ENCODE data around the gene DLG5.

Gene DLG5

DNA sequence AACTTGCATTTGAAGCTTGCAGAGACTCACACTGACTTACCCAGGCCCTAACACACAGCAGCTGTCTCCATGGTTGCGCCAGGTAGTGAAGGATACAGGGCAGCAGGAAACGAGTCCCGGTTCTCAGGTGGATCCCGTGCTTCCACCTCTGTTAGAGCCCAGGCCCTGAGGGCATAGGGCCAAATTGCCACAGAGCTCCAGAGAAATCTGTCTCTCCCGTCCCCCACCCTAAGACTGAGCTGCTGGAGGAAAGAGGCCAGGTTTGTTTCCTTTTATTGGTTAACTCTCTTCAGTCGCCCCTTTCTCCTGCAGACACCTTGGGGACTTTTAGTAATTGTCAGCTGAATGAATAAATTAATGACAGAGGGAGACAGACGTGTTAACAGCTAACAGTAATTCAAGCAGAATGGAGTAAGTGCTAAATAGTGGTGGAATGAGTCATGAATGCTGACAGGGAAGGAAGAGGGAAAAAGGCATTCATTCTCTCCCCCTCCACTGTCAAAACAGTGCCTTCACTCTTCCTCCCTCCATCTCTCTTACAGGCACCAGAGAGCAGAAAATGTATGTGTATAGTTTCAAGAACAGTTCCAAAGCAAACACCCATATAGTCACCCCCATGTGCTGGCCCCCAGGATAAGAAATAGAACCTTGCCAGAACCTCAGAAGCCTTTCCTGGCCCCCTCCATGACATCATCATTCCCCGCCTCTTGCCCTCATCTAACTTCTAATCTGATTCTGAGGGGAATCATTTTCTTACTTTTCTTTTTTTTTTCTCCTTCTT, 16.8 kb upstream of the DLG5 start:
- peak; percentile 51 for DNase-seq (ENCODE audit: low spot score)

DNA sequence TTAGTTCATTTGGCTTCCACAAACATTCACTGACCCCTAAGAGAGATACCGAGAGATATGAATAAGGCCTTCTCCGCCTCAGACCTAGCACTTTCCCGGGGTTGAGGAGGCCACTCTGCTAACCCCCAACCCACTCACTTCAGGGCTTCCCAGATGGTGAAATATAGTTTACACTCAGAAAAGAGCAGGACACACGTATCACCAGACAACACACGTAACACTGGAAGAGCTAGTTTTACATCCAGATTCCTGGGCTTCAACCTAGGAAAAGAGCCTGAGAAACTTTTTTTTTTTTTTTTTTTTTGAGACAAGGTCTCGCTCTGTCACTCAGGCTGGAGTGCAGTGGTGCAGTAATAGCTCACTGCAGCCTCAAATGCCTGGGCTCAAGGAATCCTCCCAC, 15.2 kb upstream of the DLG5 start:
- no peak for DNase-seq (ENCODE audit: low spot score)

DNA sequence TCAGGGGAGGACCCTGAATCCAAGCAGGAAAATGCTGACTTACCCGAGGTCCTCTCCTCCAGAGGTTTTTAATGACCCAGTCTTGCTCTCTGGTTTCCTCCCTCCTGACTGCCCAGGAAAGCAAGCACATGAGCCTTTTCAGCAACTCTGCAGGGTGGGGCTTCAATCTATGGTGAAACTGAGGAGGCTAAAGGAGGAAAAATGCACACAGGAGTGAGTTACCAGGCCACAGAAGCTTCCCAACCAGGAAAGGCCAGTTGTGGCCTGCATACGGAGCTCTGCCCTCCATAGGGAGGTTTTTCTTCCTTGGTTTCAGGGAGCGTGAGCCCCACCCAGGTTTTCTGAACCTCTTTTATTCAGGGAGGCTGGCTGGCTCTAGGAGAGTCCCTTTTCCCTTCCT, 14.1 kb upstream of the DLG5 start:
- no peak for DNase-seq (ENCODE audit: low spot score)

DNA sequence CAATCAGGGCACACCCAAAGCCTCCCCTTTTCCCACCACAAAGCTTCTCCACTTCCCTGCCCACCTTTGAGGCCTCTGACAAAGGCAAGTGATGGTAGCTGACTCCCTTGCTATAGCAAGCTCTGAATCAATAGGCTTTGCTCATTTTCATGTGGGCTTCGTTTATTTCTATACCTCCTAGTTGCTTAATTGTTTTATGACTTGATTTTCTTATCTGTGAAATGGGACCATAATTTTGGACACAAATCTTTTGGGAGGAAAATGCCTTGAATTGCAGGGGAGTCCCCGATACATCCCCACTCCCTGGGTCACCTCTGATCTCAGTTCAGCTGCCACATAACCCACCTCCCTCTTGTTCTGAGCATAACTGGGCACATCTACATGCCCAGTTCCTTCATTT, 13.7 kb upstream of the DLG5 start:
- DNase-seq (ENCODE audit: low spot score), result no peak

DNA sequence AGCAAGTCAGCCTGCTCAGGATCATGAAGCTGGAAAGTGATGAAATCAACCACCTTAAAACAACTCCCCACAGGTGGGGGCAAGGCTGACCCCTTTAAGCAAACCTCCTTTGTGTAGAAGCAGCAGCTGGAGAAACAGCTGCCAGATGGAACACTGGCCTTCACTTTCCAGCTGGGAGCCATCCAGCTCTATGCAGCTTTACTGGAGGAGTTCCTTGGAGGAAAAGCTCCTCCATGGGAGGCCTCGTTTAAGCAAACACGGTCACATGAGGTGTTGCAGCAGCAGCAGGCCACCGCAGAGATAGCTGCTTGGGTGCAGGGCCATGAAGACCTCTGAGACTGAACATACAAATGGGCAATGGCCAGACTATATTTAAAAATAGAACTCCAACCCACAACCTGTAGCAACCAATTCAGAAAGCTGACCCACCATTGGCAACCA, 13.0 kb upstream of the DLG5 start:
- no peak for DNase-seq (ENCODE audit: low spot score)

DNA sequence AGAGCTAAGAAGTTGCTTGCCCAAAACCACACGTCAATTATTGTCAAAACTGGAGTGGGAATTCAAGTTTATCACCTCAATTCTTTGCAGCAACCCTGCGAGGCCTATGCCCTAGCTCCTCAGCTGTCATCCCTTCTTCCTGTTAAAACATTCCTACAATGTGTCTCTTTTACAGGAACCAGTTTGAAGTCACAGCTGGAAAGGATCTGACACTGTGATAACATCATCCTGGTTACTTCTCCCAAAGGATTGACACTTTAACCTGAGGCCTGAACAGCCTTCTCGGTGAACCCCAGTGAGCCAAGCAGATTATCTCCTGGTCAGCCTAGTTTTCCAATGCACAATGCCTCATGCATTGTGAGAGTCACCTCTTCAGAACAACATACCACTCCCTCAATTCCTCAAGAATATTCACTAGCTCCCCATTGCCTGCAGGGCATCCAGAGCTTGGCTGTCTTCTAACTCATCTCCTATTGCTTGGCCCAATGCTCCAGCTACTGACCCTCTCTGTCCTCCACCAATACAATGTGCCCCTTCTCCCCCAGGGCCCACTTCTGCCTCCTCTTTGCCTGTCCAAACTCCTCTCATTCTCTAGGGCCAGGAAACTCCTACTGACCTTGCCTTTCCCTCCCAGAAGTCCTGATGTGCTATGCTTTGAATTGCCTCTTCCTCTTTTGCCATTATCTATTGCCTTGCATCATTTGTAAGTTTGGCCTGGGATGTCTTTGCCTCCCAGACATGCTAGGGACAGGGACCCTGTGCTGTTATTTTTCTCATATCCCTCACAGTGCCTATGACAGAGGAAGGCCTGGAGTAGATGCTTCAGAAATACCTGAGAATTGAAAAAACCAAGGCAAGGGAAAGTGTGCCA, 10.4 kb upstream of the DLG5 start:
- no peak for DNase-seq (ENCODE audit: low spot score)

DNA sequence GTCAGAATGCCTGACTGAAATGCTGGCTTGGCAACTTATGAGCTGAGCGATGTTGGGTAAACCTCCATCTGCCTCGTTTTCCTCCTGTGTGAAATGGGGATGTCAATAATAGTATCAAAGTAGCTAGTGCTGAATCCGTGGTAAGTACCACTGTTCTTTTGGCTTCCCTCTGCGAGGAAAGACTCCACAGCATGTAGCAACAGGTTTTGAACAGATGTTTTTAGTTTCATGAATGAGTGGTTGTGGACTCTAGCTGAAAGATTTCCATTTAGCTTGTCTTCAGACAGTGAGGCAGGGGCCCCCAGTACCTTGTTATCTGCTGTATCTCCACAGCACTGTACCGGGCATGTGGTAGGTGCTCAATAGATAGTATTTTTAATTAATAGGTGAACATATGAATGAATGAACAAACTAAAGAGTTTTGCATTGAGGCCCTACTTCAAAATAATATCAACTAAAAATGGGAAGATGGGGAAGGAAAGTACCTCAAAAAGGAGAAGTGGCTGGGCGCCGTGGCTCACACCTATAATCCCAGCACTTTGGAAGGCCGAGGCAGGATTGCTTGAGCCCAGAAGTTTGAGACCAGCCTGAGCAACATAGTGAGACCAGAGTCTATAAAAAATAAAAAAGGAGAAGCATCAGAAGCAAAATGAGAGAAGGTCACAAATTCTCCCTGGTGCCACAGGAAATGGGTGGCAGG, 5.6 kb upstream of the DLG5 start:
- no peak for DNase-seq (ENCODE audit: low spot score)

DNA sequence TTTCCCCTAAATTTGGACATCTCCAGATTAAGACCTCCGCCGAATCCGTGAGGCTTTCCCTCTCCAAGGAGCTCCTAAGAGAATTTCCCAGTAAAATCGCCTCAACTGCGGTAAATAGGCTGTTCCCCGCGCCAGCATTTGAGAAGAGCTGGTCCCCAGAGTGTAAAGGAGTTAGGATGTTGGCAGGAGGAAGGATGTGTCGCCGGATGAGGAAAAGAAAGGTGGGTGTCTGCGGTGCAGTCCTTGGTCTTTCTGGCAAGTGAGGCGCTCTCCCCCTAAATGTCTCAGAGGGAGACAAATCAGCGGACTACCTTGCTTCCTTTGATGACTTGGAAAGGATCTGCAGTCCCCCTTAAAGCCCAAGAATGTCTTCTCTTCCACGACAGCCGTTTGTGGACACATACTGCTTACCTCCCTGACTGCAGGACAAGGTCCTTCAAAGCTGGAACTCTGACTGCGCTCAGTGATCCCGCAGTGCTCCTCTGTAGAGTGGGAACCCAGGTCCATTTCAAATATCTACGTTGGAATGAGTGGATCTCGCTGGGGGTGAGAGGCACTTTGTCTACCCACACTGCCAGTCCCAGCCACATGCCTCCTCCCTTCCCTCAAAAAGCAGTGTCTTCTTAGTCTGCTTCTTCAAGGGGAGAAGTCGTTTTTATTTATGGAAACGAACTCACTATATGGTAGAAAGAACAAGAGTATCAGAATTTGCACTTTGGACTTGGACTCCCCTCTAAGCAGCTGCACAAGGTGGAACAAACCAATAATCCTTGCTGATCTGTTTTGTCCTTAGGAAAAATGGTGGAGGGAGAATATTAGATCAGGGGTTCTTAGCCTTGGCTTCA, 1.1 kb upstream of the DLG5 start:
- DNase-seq (ENCODE audit: low spot score), result peak; percentile 62

DNA sequence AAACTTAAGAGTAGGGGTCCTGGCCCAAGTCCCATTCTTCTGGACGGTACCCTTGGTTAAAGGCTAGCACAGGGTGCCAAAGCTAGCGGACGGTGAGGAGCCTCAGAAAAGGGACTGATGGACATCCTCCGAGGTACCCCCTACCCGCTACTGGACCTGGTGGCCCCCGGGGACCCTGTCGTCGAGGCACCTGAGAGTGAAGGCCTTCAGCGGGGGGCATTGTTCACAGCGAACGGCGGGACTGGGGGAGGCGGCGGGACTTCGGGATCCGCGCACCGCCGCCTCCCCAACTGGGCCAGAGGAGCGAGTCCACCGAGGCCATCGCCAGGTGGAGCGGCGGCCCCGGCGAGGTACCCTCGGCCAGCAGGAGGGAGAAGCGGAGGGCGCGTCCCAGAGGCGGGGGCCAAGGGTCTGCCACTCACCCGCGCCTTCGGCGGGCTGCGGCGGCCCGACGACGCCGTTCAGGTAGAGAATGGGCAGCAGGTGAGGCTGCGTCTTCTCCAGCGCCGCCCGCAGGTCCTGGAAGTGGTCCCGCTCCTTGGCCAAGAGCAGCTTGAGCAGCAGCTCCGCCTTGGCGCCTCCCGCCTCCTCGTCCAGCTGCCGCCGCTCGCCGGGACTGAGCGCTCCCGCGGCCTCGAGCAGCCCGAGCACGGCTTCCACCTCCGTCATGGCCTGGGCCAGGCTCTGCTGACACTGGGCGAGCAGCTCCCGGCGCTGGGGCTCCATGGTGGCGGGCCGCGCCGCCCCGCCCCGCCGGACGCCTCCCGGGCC, 575 bp downstream of the DLG5 start:
- peak; percentile 50 for DNase-seq (ENCODE audit: low spot score)

DNA sequence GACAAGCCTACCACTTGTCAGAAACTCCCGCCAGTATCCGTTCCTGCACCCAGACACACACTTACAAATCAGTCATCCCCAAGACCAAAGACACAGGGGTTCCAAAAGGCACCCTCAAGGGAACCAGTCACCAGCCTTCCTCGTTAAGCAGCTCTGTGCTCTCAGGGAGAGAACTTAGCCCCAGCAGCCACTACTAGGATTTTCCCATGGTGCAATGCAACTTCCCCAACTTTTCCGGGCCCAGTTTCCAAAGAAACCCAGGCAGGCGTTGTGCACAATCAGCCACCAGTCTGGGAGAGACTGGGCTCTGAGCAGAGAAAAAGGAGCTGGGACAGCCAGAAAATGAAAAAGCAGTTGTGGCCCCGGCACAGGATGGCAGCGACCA, 1.2 kb downstream of the DLG5 start:
- peak; percentile 43 for DNase-seq (ENCODE audit: low spot score)

DNA sequence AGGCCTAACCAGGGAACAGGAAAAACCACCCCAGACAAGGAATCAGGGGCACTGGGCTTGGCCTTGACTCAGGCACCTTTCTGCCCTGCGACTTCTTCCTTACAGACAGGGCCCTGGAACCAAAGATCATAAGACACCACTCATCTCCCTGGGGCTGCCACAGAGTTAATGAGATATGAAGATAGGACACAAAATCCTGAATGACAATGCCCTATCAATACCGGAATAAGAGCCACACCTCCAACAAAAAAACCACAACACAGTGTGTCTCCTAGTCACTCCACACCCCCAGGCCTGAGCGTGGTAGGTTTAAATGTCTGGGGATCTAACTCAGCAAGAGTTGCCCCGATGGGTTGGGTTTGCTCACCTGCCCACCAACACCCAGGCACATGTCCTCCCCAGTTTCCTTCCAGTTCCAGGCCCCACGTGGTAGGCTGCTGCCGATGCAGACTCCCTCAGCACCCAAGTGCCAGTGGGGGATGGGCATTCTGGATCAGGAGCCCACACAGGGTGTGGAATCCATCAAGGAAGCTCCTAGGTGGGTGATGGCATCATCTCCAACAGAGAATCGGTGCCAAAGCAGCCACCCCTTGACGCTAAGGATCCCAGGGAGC, 3.9 kb downstream of the DLG5 start:
- DNase-seq (ENCODE audit: low spot score), result no peak

DNA sequence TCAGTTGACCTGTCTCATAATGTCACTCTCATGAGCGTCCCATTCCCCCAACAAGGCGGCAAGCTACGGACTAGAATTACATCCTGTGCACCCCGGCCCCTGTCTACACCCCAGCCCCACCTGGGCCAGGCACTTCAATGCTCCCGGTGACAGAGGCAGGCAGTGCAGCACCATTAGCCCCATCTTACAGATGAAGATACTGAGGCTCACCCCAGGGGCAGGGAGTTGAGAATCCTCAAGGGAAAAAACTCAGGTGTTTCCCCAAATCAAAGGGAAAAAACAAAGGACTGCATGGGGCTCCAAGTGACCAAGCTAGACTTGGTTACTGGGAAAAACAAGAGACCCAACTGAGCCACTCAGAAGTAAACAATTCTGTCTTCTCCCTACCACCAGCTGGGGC, 4.5 kb downstream of the DLG5 start:
- no peak for DNase-seq (ENCODE audit: low spot score)

DNA sequence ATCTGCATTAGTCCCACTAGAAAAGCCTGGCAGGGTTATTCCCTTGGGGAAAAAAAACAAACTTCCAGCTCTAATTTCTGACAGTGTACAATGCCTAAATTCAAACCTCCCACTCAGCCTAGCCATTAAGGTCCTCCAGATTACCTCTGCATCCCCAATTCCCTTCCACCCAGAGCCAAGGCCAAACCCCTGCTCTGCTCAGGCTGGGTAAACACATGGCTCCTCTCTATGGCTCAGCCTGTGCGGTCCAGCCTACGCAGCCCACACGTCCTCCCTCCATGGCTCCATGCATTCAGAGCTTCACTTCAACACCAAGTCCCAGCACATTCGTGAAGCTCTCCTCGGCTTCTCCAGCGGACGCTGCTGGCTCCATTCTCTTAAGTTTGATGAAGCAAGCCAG, 5.2 kb downstream of the DLG5 start:
- no peak for DNase-seq (ENCODE audit: low spot score)

DNA sequence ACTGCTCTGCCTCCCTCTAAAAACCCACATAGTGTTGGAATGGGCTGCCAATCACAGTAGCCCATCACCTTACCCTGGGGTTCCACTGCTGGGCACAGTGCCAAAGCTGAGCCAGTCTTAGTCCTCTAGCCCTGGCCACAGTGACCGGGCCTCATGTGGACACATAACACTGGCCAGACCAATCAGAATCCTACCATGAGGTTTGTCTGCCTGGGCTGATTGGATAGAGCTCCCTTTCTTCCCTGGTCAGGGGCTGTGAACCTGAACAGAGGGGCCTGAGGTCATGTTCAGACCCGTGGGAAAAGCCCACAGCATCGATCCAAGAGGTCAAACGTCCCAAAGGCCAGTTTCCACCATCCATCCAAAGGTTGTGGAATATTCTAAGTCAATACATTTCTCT, 6.1 kb downstream of the DLG5 start:
- no peak for DNase-seq (ENCODE audit: low spot score)

DNA sequence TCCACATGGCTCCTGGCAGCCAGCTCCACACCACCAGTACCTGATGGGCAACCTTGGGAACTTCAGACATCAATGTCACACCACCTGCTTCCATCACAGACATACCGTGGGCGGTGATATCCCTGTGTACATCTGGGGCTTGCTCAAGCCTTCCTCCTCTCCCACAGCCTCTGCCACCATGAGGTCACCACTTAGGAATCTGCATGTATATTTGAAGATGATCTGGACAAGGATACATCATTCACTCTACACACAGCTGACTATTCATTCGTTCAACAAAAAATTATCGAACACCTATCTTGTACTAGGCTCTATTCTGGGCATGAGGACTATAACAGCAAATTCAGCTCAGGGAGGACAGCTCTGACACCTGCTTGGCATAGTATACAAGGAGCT, 6.8 kb downstream of the DLG5 start:
- no peak for DNase-seq (ENCODE audit: low spot score)

DNA sequence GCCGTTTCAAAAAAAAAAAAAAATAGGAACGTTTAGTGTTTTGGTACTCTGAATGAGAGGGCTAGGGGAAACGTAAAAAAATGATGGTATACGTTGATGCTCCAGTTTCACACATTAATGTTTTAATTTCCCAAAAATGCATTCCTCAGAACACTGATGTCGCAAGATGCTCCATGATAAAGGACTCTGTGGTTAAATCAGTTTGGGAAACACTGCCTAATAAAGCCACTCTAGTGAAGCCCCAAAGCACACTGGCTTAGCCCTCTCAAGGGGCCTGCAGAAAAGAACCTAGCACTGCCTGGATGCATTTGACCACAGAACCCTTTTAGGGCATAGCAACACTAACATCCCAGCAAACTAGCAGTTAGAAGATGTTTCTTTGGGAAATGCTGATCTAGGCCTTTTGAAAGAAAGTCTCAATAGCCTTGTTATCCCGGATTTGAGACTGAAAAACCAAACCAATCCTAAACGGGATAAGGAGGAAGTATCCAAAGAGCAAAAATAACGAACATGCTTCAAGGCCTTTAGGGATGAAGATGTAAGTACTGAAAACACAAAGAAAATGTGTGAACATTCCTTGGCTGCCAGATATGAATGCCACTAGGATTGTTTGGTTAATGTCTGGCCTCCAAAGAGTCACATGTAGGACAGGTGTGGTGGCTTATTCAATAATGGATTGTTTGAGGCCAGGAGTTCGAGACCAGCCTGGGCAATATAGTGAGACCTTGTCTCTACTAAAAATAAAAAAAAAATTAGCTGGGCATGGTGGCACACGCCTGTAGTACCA, 11.0 kb downstream of the DLG5 start:
- DNase-seq (ENCODE audit: low spot score), result no peak

DNA sequence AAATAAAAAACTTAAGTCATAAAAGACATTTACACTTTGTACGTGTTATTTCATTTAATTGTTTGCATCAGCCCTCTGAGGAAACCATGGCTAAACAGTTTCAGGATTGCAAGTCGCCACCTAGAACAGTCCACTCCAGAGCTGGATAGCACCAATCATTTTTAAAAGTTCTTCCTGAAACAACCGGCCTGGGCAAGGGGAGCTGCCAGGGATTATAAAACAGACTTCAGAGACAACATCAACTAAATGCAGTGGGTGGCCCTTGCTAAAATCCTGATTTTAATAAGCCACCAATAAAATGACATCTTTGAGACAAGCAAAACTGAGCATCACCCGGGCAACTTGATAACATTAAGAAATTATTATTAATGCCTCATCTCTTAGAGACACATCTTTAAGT, 13.5 kb downstream of the DLG5 start:
- DNase-seq (ENCODE audit: low spot score), result no peak

DNA sequence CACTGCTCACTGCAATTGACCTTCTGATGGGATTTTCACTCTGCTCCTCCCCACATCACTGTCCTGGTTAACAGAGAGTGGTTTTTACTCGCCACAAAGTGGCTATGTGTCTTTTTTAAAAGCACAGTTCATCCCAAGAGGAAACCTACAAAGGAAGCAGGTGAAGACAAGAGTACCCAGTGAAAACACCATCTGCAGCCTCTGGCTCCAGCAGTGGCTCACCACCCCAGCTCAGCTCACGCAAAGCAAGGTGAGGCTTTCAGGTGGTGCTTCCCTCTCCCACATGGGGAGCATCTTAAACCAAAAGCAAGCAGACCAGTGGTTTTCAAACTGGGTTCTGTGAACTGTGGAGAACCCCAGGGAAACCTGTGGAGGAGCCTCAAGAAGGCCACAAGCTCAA, 14.0 kb downstream of the DLG5 start:
- DNase-seq (ENCODE audit: low spot score), result no peak

DNA sequence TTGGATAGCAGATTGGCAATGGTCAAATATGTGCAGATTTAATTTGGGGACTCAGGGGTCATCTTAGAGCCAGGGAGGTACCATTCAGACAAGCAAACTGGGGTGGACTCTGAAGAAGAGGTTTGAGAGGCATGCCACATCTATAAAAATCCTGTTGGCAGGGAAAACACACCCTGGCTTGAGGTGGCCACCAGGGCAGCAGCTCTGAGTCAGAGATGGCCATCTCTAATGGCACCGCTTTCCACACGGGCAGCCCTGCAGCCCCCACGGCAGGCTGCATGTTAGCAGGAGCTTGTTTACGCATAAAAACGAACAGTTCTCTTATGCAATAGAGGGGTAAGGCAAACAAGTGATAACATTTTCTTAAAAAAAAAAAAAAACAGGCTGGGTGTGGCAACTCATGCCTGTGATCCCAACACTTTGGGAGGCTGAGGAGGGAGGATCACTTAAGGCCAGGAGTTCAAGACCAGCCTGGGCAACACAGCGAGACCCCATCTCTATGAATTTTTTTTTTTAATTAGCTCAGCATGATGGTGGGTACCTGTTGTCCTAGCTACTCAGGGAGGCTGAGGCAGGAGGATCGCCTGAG, 14.9 kb downstream of the DLG5 start:
- no peak for DNase-seq (ENCODE audit: low spot score)
